Upper lobe of left lung (tissue), 4 donors: ENCODE results near the gene HOXD10.

ENCODE experiments used
- EP300 ChIP-seq, 4 donors: sonication (generic); formaldehyde crosslinking; IDR thresholded peaks; one replicate each; pipeline ENCODE4 v1.5.1; 2017; ENCODE audit warnings: antibody characterized with exemption in 4 of 4, control low read depth in 2 of 4
- POLR2A ChIP-seq, 4 donors: fragments of 450-650 bp; IDR thresholded peaks; one replicate each; pipeline ENCODE4 v1.5.1; 2016 to 2017; ENCODE audit warnings: antibody characterized with exemption in 4 of 4, mild to moderate bottlenecking in 2 of 4
- TF ChIP-seq, protein P1 (sequence below), 6 experiments: fragments of 450-650 bp in 4 of 6; fragments of 200-600 bp in 2 of 6; sonication (generic) in 2 of 6; IDR thresholded peaks; one replicate each; pipeline ENCODE4 v1.5.1; 2016 to 2019; ENCODE audit warnings: antibody characterized with exemption in 6 of 6

DNA sequence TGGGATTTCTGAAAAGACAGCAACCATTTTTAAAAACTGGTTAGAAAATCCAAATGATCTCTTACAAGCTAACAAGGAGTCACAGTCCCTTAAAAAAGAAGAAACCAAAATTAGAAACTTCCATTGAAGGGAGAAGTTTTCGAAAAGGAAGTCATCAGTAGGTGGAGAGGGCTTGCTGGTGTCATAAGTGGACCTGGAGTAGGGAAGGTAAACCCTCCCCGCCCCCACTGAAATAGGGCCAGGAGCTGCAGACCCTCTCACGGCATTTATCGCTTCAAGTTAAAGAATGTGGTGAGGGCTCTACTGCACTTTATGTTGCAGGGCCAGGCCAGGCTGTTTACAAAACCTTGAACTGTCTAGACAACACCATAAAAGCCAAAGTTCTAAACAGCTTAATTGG, 6.6 kb upstream of the HOXD10 start:
- TF ChIP-seq, protein P1, sequence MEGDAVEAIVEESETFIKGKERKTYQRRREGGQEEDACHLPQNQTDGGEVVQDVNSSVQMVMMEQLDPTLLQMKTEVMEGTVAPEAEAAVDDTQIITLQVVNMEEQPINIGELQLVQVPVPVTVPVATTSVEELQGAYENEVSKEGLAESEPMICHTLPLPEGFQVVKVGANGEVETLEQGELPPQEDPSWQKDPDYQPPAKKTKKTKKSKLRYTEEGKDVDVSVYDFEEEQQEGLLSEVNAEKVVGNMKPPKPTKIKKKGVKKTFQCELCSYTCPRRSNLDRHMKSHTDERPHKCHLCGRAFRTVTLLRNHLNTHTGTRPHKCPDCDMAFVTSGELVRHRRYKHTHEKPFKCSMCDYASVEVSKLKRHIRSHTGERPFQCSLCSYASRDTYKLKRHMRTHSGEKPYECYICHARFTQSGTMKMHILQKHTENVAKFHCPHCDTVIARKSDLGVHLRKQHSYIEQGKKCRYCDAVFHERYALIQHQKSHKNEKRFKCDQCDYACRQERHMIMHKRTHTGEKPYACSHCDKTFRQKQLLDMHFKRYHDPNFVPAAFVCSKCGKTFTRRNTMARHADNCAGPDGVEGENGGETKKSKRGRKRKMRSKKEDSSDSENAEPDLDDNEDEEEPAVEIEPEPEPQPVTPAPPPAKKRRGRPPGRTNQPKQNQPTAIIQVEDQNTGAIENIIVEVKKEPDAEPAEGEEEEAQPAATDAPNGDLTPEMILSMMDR (IDR thresholded peaks at IDR 0.05): no peak
- no peak for TF ChIP-seq POLR2A (IDR thresholded peaks at IDR 0.05)
- no peak for TF ChIP-seq EP300 (IDR thresholded peaks at IDR 0.05)
